Activated CD8-positive, alpha-beta T cell treated with anti-CD3 and anti-CD28 coated beads for 36 hours (primary cell): ENCODE data around the gene NBL1. TPM values are rescaled to one million over a fixed set of nuclear protein-coding genes. Genes with fewer than 3 reads are reported as not detected.

Experiments
- ATAC-seq: fragments of 200-7000 bp; cut with Tn5 transposase; one replicate; pipeline ENCODE4 v1.10.0; 2021; ENCODE audit warnings: mild to moderate bottlenecking, moderate library complexity
- CTCF ChIA-PET: fragments of 350-600 bp; sonication (Branson Sonifier 250); formaldehyde crosslinking; loops from one replicate; lab custom pipeline; 2021; ENCODE audit warnings: antibody characterized with exemption; lab: Charles Lee
- POLR2A ChIA-PET: fragments of 350-600 bp; sonication (Branson Sonifier 250); formaldehyde crosslinking; loops from one replicate; lab custom pipeline; 2021; ENCODE audit warnings: antibody characterized with exemption; lab: Charles Lee
- DNase-seq: peaks from one replicate; pipeline ENCODE4 v3.0.0-alpha.2; 2020
- H3K27ac Mint-ChIP-seq: one replicate; pipeline ENCODE4 v1.8.0; 2021; ENCODE audit warnings: mild to moderate bottlenecking, mixed read lengths
- H3K27me3 Mint-ChIP-seq: one replicate; pipeline ENCODE4 v1.8.0; 2021; ENCODE audit warnings: mixed read lengths
- H3K36me3 Mint-ChIP-seq: one replicate; pipeline ENCODE4 v1.8.0; 2021; ENCODE audit warnings: low read depth, mixed read lengths
- H3K4me1 Mint-ChIP-seq: one replicate; pipeline ENCODE4 v1.8.0; 2021; ENCODE audit warnings: low read depth, mixed read lengths
- H3K4me3 Mint-ChIP-seq: one replicate; pipeline ENCODE4 v1.8.0; 2021; ENCODE audit warnings: mild to moderate bottlenecking, moderate library complexity, mixed read lengths
- H3K9me3 Mint-ChIP-seq: one replicate; pipeline ENCODE4 v1.8.0; 2021; ENCODE audit warnings: mixed read lengths
- CTCF ChIP-seq: fragments of 200-600 bp; IDR thresholded peaks from one replicate; pipeline ENCODE4 v1.8.0; 2022; ENCODE audit warnings: antibody characterized with exemption, mild to moderate bottlenecking
- intact Hi-C: fragments of 100-400 bp; cut with micrococcal nuclease; formaldehyde crosslinking; loops from one replicate; pipeline ENCODE4 v1.10.0; 2022
- total RNA-seq, 2 experiments: library from RNA; stranded (reverse); gene quantifications; one replicate each; pipeline ENCODE4 v1.2.3, GENCODE V29; 2021

Gene NBL1
- total RNA-seq, 2 experiments from 2014 or later, result 27.0 to 27.6 TPM

GRCh38 chr1:19608232-19608631, 35.9 kb upstream of the NBL1 start:
- ChIA-PET CTCF (interaction anchor here (0.9 kb wide), 1 partner anchor 17 kb away, joined by 3 read pairs; no protein-coding TSS in a partner anchor), POLR2A (no interaction called here)
- no peaks in the 10 kb centered on the region for H3K27me3 Mint-ChIP-seq
- no peak for DNase-seq
- peaks cover 63% of the 10 kb centered on the region for H3K4me1 Mint-ChIP-seq
- H3K36me3 Mint-ChIP-seq, result peaks cover 28% of the 10 kb centered on the region
- no peak overlapping the region for H3K4me3 Mint-ChIP-seq
- ATAC-seq, result no peak
- no peak overlapping the region for H3K27ac Mint-ChIP-seq
- intact Hi-C loops, result no loop called here
- TF ChIP-seq CTCF, result no peak
- no peaks in the 10 kb centered on the region for H3K9me3 Mint-ChIP-seq

GRCh38 chr1:19610282-19610981, 33.7 kb upstream of the NBL1 start:
- Mint-ChIP-seq H3K9me3 (no peaks in the 10 kb centered on the region), H3K4me1 (peaks cover 49% of the 10 kb centered on the region), H3K27me3 (no peaks in the 10 kb centered on the region), H3K36me3 (peaks cover 17% of the 10 kb centered on the region), H3K4me3 (no peak overlapping the region), H3K27ac (no peak overlapping the region)
- ChIA-PET CTCF (no interaction called here), POLR2A (no interaction called here)
- ATAC-seq, result no peak
- no peak for TF ChIP-seq CTCF
- intact Hi-C loops, result no loop called here
- DNase-seq, result no peak

GRCh38 chr1:19612530-19612929, 31.6 kb upstream of the NBL1 start:
- intact Hi-C loops, result no loop called here
- CTCF ChIA-PET, result no interaction called here
- DNase-seq (no peak), ATAC-seq (no peak)
- POLR2A ChIA-PET, result interaction anchor here (1.4 kb wide), 1 partner anchor 18 kb away, joined by 4 read pairs; no protein-coding TSS in a partner anchor
- H3K27ac Mint-ChIP-seq, result no peak overlapping the region
- no peak for TF ChIP-seq CTCF
- peaks cover 13% of the 10 kb centered on the region for H3K36me3 Mint-ChIP-seq
- no peaks in the 10 kb centered on the region for H3K9me3 Mint-ChIP-seq
- H3K4me1 Mint-ChIP-seq, result peaks cover 34% of the 10 kb centered on the region
- H3K27me3 Mint-ChIP-seq, result no peaks in the 10 kb centered on the region
- H3K4me3 Mint-ChIP-seq, result no peak overlapping the region

GRCh38 chr1:19613171-19613703, 30.9 kb upstream of the NBL1 start:
- DNase-seq (no peak), ATAC-seq (no peak)
- Mint-ChIP-seq H3K36me3 (peaks cover 8% of the 10 kb centered on the region), H3K4me1 (peaks cover 27% of the 10 kb centered on the region), H3K4me3 (no peak overlapping the region), H3K9me3 (no peaks in the 10 kb centered on the region), H3K27me3 (no peaks in the 10 kb centered on the region), H3K27ac (peak overlapping the region; percentile 1)
- CTCF ChIA-PET, result interaction anchor here (1.2 to 1.9 kb wide), 3 partner anchors 31 to 222 kb away, joined by 3 to 5 read pairs (median 3); no protein-coding TSS in a partner anchor
- no peak for TF ChIP-seq CTCF
- POLR2A ChIA-PET, result interaction anchor here (1.4 kb wide), 1 partner anchor 17 kb away, joined by 4 read pairs; no protein-coding TSS in a partner anchor
- intact Hi-C loops, result no loop called here

- intact Hi-C loops, result no loop called here
- ATAC-seq (no peak), DNase-seq (no peak)
- Mint-ChIP-seq H3K27ac (no peak overlapping the region), H3K4me3 (no peak overlapping the region), H3K36me3 (peaks cover 5% of the 10 kb centered on the region), H3K4me1 (peaks cover 18% of the 10 kb centered on the region), H3K9me3 (no peaks in the 10 kb centered on the region), H3K27me3 (no peaks in the 10 kb centered on the region)
- ChIA-PET CTCF (no interaction called here), POLR2A (interaction anchor here (0.7 to 1.8 kb wide), 2 partner anchors 18 to 155 kb away, joined by 4 to 5 read pairs; a partner anchor contains a TSS)
- TF ChIP-seq CTCF, result no peak
These were observed 28.7 kb upstream of the NBL1 start for GRCh38 chr1:19615438-19615837.
